Left renal pelvis (tissue), 4 donors: Measurements from ENCODE around the gene GOPC. TPM values are rescaled to one million over a fixed set of nuclear protein-coding genes. Genes with fewer than 3 reads are reported as not detected.
"Not testable (repeated sequence)": the region's sequence is repeated elsewhere in the genome, so short reads cannot be mapped to it uniquely, and the experiment has no call there.

Experiments used
- DNase-seq, 4 donors: peaks; one replicate each; pipeline ENCODE4 v3.0.0-alpha.2; 2013; ENCODE audit warnings: low read depth in 4 of 4, low spot score in 3 of 4
- polyA plus RNA-seq, 4 donors: library from polyadenylated mRNA; unstranded; fragments of 120-200 nt; gene quantifications; one replicate each; pipeline ENCODE4 v1.2.1, GENCODE V29; 2013; ENCODE audit not compliant: insufficient read length in 4 of 4

The GOPC gene
- 10 to 100 TPM; 61.2 to 76.7 (median 62.4) TPM for polyA plus RNA-seq

DNA sequence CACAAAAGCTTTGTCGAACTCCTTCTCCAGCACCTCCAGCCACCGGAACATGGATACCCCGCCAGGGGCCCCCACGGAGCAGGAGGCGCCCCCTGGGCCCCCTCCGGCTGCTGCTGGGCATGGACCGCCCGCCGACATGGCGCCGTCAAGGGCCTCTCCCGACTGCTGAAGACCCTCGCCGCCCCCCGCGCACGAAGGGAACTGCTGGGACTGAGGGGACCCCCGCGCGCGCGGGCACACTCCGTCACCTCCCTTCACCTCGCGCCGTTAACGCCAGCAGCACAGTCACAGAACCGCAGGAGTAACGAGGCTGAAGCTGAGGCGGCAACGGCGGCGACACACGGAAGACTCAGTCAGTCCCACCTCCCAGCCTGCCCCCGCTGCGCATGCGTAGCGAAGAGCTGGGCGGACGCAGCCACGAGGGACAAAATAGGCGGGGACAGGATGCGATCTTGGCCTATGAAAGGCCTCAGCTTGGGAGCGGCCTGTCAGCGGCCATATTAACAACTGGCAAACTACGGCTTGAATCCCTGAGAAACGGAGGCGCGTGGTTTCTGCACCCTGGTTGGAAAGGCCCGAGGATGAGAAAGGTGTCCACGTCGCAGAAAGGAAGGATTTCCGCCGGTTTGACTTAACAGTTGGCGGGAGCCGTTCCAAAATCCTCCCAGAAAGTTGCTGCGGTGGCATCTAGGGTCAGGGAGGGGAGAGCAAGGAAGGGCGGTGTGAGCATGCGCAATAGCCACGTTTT, at the start of gene GOPC:
TSS of gene GOPC (minus strand) at position 361 of the 748 bp plus-strand sequence. CDS start at position 138, 223 bp downstream.
- peak; percentile 93 to 96 (median 94) for DNase-seq

- not testable (repeated sequence) for DNase-seq
These were observed 49.7 kb upstream of the GOPC start for GRCh38 chr6:117651984-117652383.

- no peak for DNase-seq
These were observed 40.7 kb upstream of the GOPC start for GRCh38 chr6:117642976-117643375.

GRCh38 chr6:117637770-117638169, 35.5 kb upstream of the GOPC start:
- DNase-seq, result no peak

DNA sequence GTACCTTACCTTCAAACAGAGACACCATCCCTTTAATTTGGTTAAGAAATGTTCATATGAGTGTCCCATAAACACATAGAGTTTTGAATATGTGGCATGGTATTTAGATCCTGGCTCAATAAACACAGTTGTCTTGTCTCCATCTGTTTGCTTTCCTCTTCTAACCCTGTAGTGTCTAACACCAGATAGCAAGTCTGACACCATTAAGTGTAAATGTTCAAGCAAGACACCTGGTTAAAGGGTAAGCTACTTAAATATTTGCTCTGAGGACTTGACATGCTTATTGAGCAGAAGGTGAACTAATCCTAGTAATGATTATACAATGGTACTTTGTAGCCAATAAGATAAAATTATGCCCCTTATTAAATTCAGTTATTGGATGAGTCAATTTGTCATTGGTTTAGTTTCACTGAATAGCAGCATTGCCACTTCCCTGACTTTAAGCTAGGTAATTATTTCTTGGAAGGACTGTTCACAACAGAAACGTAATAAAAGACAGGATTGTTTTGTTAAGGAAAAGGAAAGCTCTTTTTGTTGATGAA, 26.9 kb upstream of the GOPC start:
- DNase-seq, result no peak

- DNase-seq, result no peak
These were observed 25.2 kb upstream of the GOPC start for GRCh38 chr6:117627533-117627932.

DNA sequence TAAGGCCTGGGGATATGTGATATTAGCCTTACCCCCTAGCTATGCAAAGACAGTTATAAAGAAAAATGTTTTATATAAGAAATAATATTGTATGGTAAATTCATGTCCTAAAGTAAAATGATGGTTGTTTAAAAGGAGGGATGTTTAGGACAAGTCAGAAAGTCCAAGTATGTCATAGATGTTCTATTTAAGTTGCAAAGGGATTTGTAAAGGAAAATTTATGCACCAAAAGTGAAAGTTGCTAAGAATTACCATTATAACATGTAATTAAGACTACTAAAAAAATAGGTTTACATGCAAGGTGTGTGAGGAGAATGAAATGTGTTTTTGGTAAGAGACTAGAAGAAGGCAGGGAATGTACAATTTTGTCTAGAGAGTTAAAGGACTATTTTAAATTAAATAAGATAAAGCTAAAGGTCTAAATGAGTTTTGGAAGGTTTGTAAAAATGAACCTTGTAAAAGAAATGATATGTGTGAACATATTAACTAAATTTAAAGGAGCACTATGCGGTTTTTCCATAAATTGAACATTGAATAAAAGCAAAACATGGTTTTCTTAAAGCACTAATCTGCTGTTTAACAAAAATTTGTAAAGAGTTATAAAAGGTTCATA, 22.7 kb upstream of the GOPC start:
- DNase-seq, result no peak

DNA sequence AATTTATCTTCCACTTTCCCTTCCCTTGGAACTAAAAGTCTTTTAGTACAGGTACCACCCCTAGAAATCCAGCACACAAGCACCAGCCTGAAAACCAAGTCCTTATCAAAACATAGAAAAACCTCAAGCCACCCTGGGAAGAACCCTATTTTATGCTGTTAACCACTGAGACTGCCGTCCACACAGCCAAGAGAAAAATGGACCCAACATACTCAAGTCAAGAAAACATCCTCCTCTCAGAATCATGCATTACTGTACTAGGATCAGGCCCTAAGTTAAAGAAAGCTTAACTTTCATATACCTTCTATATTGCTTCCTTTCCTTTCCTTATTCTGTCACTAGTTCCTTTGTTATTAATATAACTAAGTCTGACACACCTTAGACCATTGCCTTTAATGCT, 16.9 kb upstream of the GOPC start:
- DNase-seq, result no peak

DNA sequence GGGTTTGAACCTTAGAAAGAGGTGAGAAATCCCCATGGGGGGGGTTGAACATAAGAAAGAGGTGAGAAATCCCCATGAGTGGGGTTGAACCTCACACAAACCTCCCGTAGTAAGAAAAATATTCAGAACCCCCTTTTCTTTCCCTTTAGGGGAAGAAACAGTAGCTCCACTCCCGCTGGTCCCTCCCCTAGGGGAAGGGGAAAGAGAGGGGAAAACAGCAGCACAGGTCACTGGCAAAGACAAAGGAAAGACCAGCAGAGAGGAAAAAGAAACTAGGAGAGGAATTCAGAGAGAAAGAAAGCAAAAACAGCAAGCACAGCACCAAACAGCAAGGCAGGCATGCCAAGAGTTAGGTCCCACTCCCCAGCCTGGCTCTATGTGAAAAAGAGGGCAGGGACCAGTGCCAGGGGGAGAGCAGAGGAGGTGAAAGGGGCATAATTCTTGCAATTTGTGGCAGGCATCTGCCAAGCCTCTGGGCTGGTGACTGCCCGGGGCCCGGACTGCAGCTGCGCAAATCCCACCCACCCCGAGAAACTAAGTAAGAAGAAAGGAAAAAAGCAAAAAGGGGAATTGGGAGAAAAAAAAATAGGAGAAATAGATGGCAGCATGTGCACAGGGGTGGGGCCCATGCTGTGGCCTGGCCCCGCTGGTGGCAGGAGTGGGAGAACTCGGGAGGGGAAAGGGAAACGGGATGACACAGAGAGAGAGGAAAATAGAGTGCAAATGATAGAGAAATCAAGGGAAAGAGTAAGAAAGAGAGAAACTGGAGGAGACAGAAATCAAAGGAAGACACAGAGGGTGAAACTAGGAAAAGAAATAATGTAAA, 15.1 kb upstream of the GOPC start:
- DNase-seq, result no peak

DNA sequence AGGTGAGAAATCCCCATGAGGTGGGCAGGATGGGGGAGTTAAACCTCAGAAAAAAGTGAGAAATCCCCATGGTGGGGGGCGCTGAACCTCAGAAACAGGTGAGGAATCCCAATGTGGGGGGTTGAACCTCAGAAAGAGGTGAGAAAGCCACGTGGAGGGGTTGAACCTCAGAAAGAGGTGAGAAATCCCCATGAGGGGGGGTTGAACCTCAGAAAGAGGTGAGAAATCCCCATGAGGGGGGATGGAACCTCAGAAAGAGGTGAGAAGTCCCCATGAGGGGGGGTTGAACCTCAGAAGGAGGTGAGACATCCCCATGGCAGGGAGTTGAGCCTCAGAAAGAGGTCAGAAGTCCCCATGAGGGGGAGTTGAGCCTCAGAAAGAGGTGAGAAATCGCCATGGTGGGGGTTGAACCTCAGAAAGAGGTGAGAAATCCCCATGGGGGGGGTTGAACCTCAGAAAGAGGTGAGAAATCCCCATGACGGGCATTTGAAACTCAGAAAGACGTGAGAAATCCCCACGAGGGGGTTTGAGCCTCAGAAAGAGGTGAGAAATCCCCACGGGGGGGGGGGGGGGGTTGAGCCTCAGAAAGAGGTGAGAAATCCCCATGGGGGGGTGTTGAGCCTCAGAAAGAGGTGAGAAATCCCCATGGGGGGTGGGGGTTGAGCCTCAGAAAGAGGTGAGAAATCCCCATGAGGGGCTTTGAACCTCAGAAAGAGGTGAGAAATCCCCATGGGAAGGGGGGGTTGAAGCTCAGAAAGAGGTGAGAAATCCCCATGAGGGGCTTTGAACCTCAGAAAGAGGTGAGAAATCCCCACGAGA, 14.3 kb upstream of the GOPC start:
- DNase-seq, result no peak

- no peak for DNase-seq
These were observed 13.6 kb upstream of the GOPC start for GRCh38 chr6:117615750-117616390.

GRCh38 chr6:117613920-117614560, 11.7 kb upstream of the GOPC start:
- no peak for DNase-seq

- DNase-seq, result no peak
These were observed 5.2 kb upstream of the GOPC start for GRCh38 chr6:117607511-117607910.

GRCh38 chr6:117605169-117605826, 3.0 kb upstream of the GOPC start:
- DNase-seq, result peak in 2 of 4 donors; percentile 21 to 29

GRCh38 chr6:117603821-117604220, 1.5 kb upstream of the GOPC start:
- no peak for DNase-seq

GRCh38 chr6:117602899-117603588, 733 bp upstream of the GOPC start:
- DNase-seq, result no peak

DNA sequence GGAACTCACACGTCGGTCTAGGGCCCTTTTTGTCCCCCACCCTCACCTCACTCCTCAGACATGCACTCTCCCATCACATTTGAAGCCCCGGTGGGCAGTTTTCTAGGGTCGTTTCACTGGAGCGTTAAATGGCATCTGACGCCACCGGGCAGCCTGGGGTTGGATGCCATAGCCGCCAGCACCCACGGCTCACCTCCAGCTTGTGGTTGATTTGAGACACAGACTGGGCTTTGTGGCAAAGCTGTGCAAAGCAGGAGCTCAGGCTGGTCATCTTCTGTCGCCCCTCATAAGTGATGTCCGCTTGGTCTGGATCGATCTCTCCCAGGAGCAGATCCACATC, 530 bp downstream of the GOPC start:
- peak in 2 of 4 donors; percentile 16 to 48 for DNase-seq
